Endothelial cell of umbilical vein (primary cell): Measurements from ENCODE around the gene SEMA5A. TPM values are rescaled to one million over a fixed set of nuclear protein-coding genes. Genes with fewer than 3 reads are reported as not detected.

ENCODE experiments used
- BruUV-seq: library from RNA; stranded (reverse); fragments of 400-500 nt; replicated peaks from 2 replicates; lab custom pipeline; 2021; lab: Mats Ljungman, UMichigan
- CTCF ChIA-PET: fragments of 300-600, 350-600 bp; sonication (Branson Sonifier 250); formaldehyde crosslinking; loops from one replicate; lab custom pipeline; 2021; ENCODE audit warnings: antibody characterized with exemption, inconsistent platforms; lab: Charles Lee
- POLR2A ChIA-PET: fragments of 300-600, 350-600 bp; sonication (Branson Sonifier 250); formaldehyde crosslinking; loops from one replicate; lab custom pipeline; 2021; ENCODE audit warnings: antibody characterized with exemption, inconsistent platforms; lab: Charles Lee
- DNase-seq: peaks from one replicate; pipeline ENCODE4 v3.0.0-alpha.2; 2011; ENCODE audit warnings: low read depth, low spot score
- FAIRE-seq: peaks from 2 replicates; lab custom pipeline; 2011; peaks lifted over from hg19 to GRCh38; lab: Jason Lieb, UNC
- H2AFZ ChIP-seq: 2 replicates; pipeline ENCODE4 v1.6.0; 2012; ENCODE audit warnings: low read depth, low read length, control low read depth, inconsistent platforms
- H3K27ac ChIP-seq: 2 replicates; pipeline ENCODE4 v1.5.1; 2011; ENCODE audit warnings: low read depth, mild to moderate bottlenecking, control low read depth, low read length, moderate library complexity; ENCODE audit not compliant: insufficient read depth
- H3K27me3 ChIP-seq, 2 experiments: 2 replicates each; pipeline versions ENCODE4 v1.6.0 to v1.6.1; 2011; ENCODE audit warnings: low read length in 2 of 2, mixed read lengths in 1 of 2; ENCODE audit not compliant: control insufficient read depth in 2 of 2, insufficient read depth in 2 of 2
- H3K36me3 ChIP-seq, 2 experiments: 2 replicates in 1 of 2; 3 replicates in 1 of 2; pipeline ENCODE4 v1.5.1; 2011; ENCODE audit warnings: low read length in 2 of 2, mild to moderate bottlenecking in 1 of 2, moderate library complexity in 1 of 2; ENCODE audit not compliant: control insufficient read depth in 2 of 2, insufficient read depth in 2 of 2; ENCODE audit errors: extremely low read depth in 1 of 2
- H3K4me1 ChIP-seq: 3 replicates; pipeline ENCODE4 v1.5.1; 2011; ENCODE audit warnings: mild to moderate bottlenecking, low read length; ENCODE audit not compliant: control insufficient read depth, insufficient read depth; ENCODE audit errors: extremely low read depth
- H3K4me2 ChIP-seq: 2 replicates; pipeline ENCODE4 v1.6.1; 2011; ENCODE audit warnings: low read length, control low read depth, mixed read lengths; ENCODE audit not compliant: insufficient read depth
- H3K4me3 ChIP-seq, 3 experiments: fragments of 200-600 bp in 1 of 3; sonication (generic), shearing (Covaris generic) in 1 of 3; replicated peaks in 1 of 3; 2 replicates each; pipeline ENCODE4 v1.5.1; 2011 to 2016; ENCODE audit warnings: control low read depth in 3 of 3, low read length in 3 of 3, mild to moderate bottlenecking in 2 of 3, inconsistent platforms in 1 of 3, low read depth in 1 of 3, moderate library complexity in 1 of 3; ENCODE audit not compliant: insufficient read depth in 1 of 3
- H3K79me2 ChIP-seq: 2 replicates; pipeline ENCODE4 v1.6.0; 2012; ENCODE audit warnings: low read length, inconsistent platforms; ENCODE audit not compliant: control insufficient read depth, insufficient read depth
- H3K9ac ChIP-seq: replicated peaks from 2 replicates; pipeline ENCODE3; 2011; ENCODE audit warnings: low read length, control low read depth; ENCODE audit not compliant: insufficient read depth; ENCODE audit errors: extremely low read depth
- H3K9me1 ChIP-seq: replicated peaks from 3 replicates; pipeline ENCODE4 v1.6.0; 2011; ENCODE audit warnings: mild to moderate bottlenecking, low read length; ENCODE audit not compliant: control insufficient read depth, insufficient read depth; ENCODE audit errors: extremely low read depth
- H3K9me3 ChIP-seq: replicated peaks from 2 replicates; pipeline ENCODE4 v1.5.1; 2012; ENCODE audit warnings: low read length, inconsistent platforms; ENCODE audit not compliant: control insufficient read depth, insufficient read depth
- H4K20me1 ChIP-seq: replicated peaks from 2 replicates; pipeline ENCODE3; 2011; ENCODE audit warnings: mild to moderate bottlenecking, low read length; ENCODE audit not compliant: control insufficient read depth, insufficient read depth; ENCODE audit errors: extremely low read depth
- EZH2 ChIP-seq: IDR thresholded peaks from 2 replicates; pipeline ENCODE4 v1.6.1; 2012; ENCODE audit warnings: borderline replicate concordance, low read depth, mild to moderate bottlenecking, moderate library complexity, low read length, inconsistent platforms; ENCODE audit not compliant: severe bottlenecking
- FOS ChIP-seq: IDR thresholded peaks from 2 replicates; pipeline ENCODE4 v1.6.1; 2011; ENCODE audit warnings: mild to moderate bottlenecking, low read length, moderate library complexity, borderline replicate concordance; ENCODE audit not compliant: insufficient read depth
- GATA2 ChIP-seq: IDR thresholded peaks from 2 replicates; pipeline ENCODE4 v1.7.0; 2011; ENCODE audit warnings: low read depth, mild to moderate bottlenecking, moderate library complexity, mixed read lengths, low read length; ENCODE audit not compliant: insufficient read length, insufficient read depth
- JUN ChIP-seq: IDR thresholded peaks from 2 replicates; pipeline ENCODE4 v1.6.1; 2011; ENCODE audit warnings: borderline replicate concordance, low read depth; ENCODE audit not compliant: insufficient read length, insufficient read depth
- MAX ChIP-seq: IDR thresholded peaks from 2 replicates; pipeline ENCODE4 v1.6.1; 2011; ENCODE audit not compliant: insufficient read depth, insufficient read length
- MYC ChIP-seq: IDR thresholded peaks from one replicate; pipeline ENCODE4 v1.6.1; 2011; ENCODE audit warnings: mild to moderate bottlenecking, low read depth, low read length
- POLR2A ChIP-seq: IDR thresholded peaks from 2 replicates; pipeline ENCODE4 v1.6.1; 2012; ENCODE audit warnings: low read depth, mild to moderate bottlenecking, control low read depth, low read length
- POLR2AphosphoS5 ChIP-seq: IDR thresholded peaks from 2 replicates; pipeline ENCODE4 v1.6.1; 2012; ENCODE audit warnings: low read depth, mild to moderate bottlenecking, control low read depth, low read length, moderate library complexity; ENCODE audit not compliant: insufficient read depth
- dilution Hi-C: fragments of 300-500 bp; cut with MboI; formaldehyde crosslinking; loops from one replicate; pipeline ENCODE4 v1.15.0; 2019; ENCODE audit warnings: low sequenced_read_pairs; ENCODE audit not compliant: extremely low pct_ligation_motif_present
- intact Hi-C: fragments of 100-400 bp; cut with micrococcal nuclease; formaldehyde crosslinking; loops from one replicate; pipeline ENCODE4 v1.10.0; 2022
- polyA plus RNA-seq, 4 experiments: library from polyadenylated mRNA; depleted of rRNA in 3 of 4; stranded (reverse) in 3 of 4; unstranded in 1 of 4; fragments of >200 nt; gene quantifications; 2 replicates each; pipeline versions ENCODE4 v1.2.1 to v1.2.3, GENCODE V29; 2011 to 2012; ENCODE audit warnings: missing spikeins in 1 of 4
- total RNA-seq: library from RNA; stranded (reverse); gene quantifications from 2 replicates; pipeline ENCODE4 v1.2.3, GENCODE V29; 2021
- TF ChIP-seq, protein P1 (sequence below), 2 donors: IDR thresholded peaks; 1 replicate in 1 of 2; 2 replicates in 1 of 2; pipeline ENCODE4 v1.5.1; 2011; ENCODE audit warnings: low read length in 2 of 2, mild to moderate bottlenecking in 2 of 2, moderate library complexity in 2 of 2, control low read depth in 1 of 2, inconsistent platforms in 1 of 2, low read depth in 1 of 2; ENCODE audit not compliant: insufficient read depth in 1 of 2; ENCODE audit errors: extremely low read depth in 1 of 2

SEMA5A gene
- total and polyA plus RNA-seq, 2 donors (not counting 3 experiments of a cell fraction or from before 2014, with no cell fraction given), result 0.04 to 0.06 TPM

DNA sequence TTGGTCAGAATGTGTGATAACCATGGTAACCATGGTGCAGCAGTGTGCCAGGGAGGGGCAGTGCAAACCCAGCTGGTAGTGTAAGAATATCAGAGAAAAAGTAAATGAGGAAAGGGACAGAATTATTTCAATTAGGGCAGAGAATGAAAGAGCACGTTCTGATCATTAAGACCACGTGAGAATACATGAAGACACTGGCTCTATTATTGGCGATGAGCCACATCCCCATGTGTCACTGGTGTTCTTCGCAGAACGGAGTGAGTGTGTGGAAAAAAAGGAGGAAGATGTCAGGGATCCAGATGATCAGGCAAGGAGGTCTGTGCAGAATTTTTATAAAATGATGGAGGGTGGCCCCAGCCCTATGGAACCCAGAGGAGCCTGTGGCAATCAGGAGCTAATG is 315.5 kb downstream of the SEMA5A start:
- Histone ChIP-seq H3K9me3 (no peaks in the 10 kb centered on the region), H3K27me3 (no peaks in the 10 kb centered on the region), H3K79me2 (no peaks in the 10 kb centered on the region), H3K4me1 (no peaks in the 10 kb centered on the region), H3K36me3 (no peaks in the 10 kb centered on the region), H4K20me1 (no peaks in the 10 kb centered on the region), H2AFZ (no peak overlapping the region), H3K4me2 (no peak overlapping the region), H3K9ac (no peak overlapping the region), H3K27ac (no peak overlapping the region), H3K4me3 (no peak overlapping the region), H3K9me1 (no peaks in the 10 kb centered on the region)
- intact Hi-C loops, result no loop called here
- no peak for TF ChIP-seq JUN
- no peak for TF ChIP-seq POLR2A
- no peak for TF ChIP-seq FOS
- TF ChIP-seq, protein P1, sequence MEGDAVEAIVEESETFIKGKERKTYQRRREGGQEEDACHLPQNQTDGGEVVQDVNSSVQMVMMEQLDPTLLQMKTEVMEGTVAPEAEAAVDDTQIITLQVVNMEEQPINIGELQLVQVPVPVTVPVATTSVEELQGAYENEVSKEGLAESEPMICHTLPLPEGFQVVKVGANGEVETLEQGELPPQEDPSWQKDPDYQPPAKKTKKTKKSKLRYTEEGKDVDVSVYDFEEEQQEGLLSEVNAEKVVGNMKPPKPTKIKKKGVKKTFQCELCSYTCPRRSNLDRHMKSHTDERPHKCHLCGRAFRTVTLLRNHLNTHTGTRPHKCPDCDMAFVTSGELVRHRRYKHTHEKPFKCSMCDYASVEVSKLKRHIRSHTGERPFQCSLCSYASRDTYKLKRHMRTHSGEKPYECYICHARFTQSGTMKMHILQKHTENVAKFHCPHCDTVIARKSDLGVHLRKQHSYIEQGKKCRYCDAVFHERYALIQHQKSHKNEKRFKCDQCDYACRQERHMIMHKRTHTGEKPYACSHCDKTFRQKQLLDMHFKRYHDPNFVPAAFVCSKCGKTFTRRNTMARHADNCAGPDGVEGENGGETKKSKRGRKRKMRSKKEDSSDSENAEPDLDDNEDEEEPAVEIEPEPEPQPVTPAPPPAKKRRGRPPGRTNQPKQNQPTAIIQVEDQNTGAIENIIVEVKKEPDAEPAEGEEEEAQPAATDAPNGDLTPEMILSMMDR (IDR thresholded peaks at IDR 0.05; ENCODE audit: extremely low read depth in 1 of 2, insufficient read depth in 1 of 2, low read depth in 1 of 2, low read length in 2 of 2), result no peak
- no peak for TF ChIP-seq MYC
- TF ChIP-seq POLR2AphosphoS5, result no peak
- TF ChIP-seq MAX, result no peak
- no peak for TF ChIP-seq GATA2
- TF ChIP-seq EZH2, result no peak
- ChIA-PET CTCF (no interaction called here), POLR2A (no interaction called here)
- dilution Hi-C loops, result no loop called here
- no TSS peak for BruUV-seq
- no peak for FAIRE-seq
- DNase-seq, result no peak
